ENCODE results near the gene DICER1.

GRCh38 chr14:95193081-95193480 is 35.8 kb upstream of the DICER1 start:
- TF ChIP-seq CTCF (conservative IDR thresholded peaks at IDR 0.05; ENCODE audit: low read depth, low read length) (no peak), EZH2 (IDR thresholded peaks at IDR 0.05; ENCODE audit: borderline replicate concordance, low read depth, low read length, poor library complexity, severe bottlenecking) (no peak)
